Measurements from ENCODE around the gene LAPTM5.

LAPTM5 gene

DNA sequence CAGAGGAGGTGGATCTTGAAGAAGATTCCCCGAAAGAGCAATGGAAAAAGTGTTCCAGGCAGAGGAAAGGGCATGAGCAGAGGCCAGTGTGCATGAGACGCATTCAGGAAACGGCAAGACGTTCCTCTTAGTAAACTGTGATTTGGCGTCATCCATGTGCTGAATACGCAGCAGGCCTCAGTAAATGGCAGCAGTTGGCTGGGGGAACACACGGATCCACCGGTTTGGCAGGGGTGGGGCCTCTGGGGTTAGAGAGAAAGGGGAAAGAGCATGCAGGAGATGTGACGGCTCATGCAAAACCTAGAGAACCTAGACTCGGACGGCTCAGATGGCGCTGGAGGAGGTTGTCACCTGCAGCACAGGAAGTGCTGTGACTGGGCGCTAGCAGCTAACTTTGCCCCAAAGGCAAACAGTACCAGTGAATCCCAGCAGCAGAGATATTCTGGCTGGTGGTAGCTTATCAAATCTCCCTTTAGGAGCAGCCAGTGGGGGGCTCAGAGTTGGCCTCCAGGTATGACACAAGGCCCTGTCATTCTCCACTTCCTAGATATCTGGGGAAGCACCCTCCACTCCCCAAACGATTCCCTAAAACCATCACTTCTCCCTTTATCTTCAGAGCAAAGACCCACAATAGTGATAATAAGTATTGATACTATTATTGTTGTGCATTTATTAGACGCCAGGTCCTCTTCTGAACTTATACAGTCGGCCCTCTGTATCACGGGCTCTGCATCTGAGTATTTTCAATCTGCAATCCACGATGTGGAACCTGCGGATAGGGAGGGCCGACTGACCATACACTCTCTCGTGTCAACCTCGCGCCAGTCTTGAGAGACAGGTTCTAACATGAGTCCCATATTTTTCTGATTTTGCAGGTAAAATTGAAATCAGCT, 7.6 kb downstream of the LAPTM5 start:
- intact Hi-C loops (cut with DNase I; ENCODE audit: low total_unique reads): no loop called here
- no peak for DNase-seq
- no peak overlapping the region for H3K27ac ChIP-seq
- no peaks in the 10 kb centered on the region for H3K36me3 ChIP-seq
- peaks cover 0 to 7% (median 0%) of the 10 kb centered on the region in 4 donors for H3K4me1 ChIP-seq
- no peak overlapping the region for H3K4me3 ChIP-seq
- TF ChIP-seq, protein P1, sequence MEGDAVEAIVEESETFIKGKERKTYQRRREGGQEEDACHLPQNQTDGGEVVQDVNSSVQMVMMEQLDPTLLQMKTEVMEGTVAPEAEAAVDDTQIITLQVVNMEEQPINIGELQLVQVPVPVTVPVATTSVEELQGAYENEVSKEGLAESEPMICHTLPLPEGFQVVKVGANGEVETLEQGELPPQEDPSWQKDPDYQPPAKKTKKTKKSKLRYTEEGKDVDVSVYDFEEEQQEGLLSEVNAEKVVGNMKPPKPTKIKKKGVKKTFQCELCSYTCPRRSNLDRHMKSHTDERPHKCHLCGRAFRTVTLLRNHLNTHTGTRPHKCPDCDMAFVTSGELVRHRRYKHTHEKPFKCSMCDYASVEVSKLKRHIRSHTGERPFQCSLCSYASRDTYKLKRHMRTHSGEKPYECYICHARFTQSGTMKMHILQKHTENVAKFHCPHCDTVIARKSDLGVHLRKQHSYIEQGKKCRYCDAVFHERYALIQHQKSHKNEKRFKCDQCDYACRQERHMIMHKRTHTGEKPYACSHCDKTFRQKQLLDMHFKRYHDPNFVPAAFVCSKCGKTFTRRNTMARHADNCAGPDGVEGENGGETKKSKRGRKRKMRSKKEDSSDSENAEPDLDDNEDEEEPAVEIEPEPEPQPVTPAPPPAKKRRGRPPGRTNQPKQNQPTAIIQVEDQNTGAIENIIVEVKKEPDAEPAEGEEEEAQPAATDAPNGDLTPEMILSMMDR (IDR thresholded peaks at IDR 0.05): no peak
- no peaks in the 10 kb centered on the region for H3K9me3 ChIP-seq
- peaks cover 0 to 7% of the 10 kb centered on the region in 2 donors for H3K27me3 ChIP-seq

DNA sequence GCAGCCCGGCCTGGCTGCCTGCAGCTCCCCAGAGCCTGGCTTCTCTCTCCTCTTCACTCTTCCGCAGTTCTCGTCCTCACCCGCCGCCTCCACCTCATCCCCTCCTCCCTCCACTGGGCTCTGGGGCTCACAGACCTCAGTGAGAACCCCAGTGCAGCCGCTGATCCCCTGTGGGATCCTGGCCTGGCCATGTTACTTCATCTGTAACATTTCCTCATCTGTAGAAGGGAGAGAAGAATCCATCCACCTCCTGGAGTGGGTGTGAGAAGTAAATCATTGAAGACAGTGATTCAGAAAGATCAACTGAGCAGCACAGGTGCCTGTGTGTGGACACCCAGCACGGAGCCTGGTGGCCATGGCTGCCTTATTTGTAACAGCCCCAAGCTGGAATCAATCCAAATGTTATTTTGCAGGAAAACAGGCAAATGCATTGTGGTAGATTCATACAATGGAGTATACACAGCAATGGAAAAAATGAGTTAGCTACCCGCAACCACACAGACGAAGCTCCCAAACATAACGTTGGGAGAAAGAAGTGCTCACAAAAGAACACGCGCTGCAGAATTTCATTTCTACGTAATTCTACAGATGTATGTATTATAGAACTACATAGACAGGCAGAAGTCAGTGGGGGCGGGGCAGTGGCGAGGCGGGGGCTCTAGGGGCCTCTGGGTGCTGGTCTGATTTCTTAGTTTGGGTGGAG, 8.7 kb downstream of the LAPTM5 start:
- peaks cover 0 to 7% (median 0%) of the 10 kb centered on the region in 4 donors for H3K4me1 ChIP-seq
- no peaks in the 10 kb centered on the region for H3K9me3 ChIP-seq
- peaks cover 0 to 3% of the 10 kb centered on the region in 2 donors for H3K27me3 ChIP-seq
- no peak overlapping the region for H3K4me3 ChIP-seq
- DNase-seq: no peak
- TF ChIP-seq, protein P1 (IDR thresholded peaks at IDR 0.05): no peak
- no peak overlapping the region for H3K27ac ChIP-seq
- intact Hi-C loops (cut with DNase I; ENCODE audit: low total_unique reads): no loop called here
- H3K36me3 ChIP-seq: no peaks in the 10 kb centered on the region

DNA sequence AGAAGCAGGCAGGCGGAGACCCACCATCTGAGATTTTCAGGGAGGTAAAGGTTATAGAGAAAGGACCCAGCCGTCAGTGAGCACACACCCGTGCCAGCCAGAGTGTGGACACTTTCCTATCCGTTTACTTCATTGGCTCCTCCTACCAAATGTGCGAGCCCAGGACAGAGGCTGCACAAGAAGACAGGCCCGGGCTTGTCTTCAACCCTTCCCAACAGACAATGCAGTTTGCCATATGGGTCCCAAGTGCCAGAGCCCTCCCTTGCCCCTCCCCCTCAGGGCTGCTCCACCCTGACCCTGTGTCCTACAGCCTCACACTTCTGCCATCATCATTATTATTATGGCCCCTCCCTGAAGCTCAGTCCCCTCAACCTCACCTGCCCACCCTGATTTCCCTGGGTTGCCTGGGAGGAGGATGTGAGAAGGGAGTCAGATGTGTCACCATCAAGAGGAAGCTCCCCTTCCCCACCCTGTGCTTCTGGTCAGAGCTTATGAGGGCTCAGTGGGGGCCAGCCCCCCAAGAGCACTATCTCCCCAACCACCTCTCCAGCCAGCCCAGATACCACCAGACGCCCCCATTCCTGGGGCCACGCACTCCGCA, 9.4 kb downstream of the LAPTM5 start:
- Histone ChIP-seq H3K4me3 (no peak overlapping the region), H3K9me3 (no peaks in the 10 kb centered on the region), H3K27ac (no peak overlapping the region), H3K4me1 (peaks cover 0 to 7% (median 0%) of the 10 kb centered on the region in 4 donors), H3K36me3 (no peaks in the 10 kb centered on the region), H3K27me3 (peaks cover 0 to 3% of the 10 kb centered on the region in 2 donors)
- TF ChIP-seq, protein P1 (IDR thresholded peaks at IDR 0.05): no peak
- intact Hi-C loops (cut with DNase I; ENCODE audit: low total_unique reads): no loop called here
- no peak for DNase-seq

DNA sequence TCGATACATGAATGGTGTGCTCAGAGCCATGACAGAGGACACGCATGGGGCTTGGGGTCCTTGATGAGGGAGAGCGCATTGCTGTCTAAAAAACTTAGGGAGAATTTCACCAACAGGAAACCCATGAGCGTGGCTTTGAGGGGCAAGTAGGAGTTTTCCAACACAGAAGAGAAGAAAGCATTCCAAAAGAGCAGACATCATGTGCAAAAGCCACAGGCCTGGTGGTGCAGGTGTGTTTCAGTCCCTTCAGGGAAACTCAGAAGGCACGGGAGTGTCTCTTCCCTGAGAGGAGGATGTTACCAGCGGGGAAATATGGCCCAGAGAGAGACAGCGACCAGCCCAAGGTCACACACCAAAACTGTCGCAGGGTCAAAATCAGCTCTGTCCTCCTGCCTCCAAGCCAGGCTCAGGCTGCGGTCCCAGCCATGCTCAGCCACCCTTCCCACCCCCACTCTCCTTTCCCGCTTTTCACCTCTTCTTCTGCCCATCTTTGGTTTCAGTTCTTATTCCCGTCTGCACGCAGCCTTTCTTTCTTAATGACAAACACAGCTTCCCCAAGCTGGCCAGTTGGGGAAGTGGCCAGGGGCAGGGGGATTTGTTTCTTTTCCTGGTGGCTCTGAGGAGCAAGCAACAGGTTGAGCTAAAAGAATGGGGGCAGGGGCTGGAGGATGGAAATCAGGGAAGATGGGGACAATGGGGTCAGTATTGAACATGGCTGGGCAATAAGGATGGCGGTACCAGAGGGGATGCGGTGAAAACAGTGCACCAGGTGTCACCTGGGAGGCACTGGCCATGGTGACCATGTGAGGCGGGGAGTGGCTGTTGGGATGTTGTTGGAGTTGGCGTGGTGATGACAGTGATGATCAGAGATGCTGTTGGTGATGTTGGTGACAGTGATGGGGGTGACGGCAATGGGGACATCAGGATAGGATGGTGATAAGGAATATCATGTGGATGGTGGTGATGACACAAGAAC, 10.3 kb downstream of the LAPTM5 start:
- no peaks in the 10 kb centered on the region for H3K9me3 ChIP-seq
- H3K27me3 ChIP-seq: no peaks in the 10 kb centered on the region
- no peak for DNase-seq
- peaks cover 0 to 7% (median 0%) of the 10 kb centered on the region in 4 donors for H3K4me1 ChIP-seq
- H3K4me3 ChIP-seq: no peak overlapping the region
- intact Hi-C loops (cut with DNase I; ENCODE audit: low total_unique reads): no loop called here
- TF ChIP-seq, protein P1 (IDR thresholded peaks at IDR 0.05): no peak
- H3K27ac ChIP-seq: no peak overlapping the region
- H3K36me3 ChIP-seq: no peaks in the 10 kb centered on the region
